Stimulated activated CD8-positive, alpha-beta memory T cell treated with anti-CD3 and anti-CD28 coated beads, Interleukin-12 subunit alpha, Interleukin-12 subunit beta, amount 100 ng/mL, for 4 hours (primary cell): ENCODE measurements around the gene HNMT.

Experiments
- DNase-seq: peaks from one replicate; pipeline ENCODE4 v3.0.0-alpha.2; 2020; ENCODE audit warnings: low read depth

Gene HNMT

GRCh38 chr2:138058427-138058826 is 94.2 kb downstream of the HNMT start:
- no peak for DNase-seq

- DNase-seq = no peak
Observed at GRCh38 chr2:138059487-138060300, 95.4 kb downstream of the HNMT start.

GRCh38 chr2:138060301-138060635 is 96.0 kb downstream of the HNMT start:
- no peak for DNase-seq

GRCh38 chr2:138061961-138062360 is 97.7 kb downstream of the HNMT start:
- DNase-seq = no peak

GRCh38 chr2:138063181-138063580 is 98.9 kb downstream of the HNMT start:
- DNase-seq = no peak
